T-helper 2 cell (primary cell): ENCODE measurements around the gene TTBK1.

Experiments used
- DNase-seq, 5 experiments: peaks; one replicate each; pipeline versions ENCODE4 v3.0.0 to v3.0.0-alpha.2; 2012 to 2022

The TTBK1 gene

DNA sequence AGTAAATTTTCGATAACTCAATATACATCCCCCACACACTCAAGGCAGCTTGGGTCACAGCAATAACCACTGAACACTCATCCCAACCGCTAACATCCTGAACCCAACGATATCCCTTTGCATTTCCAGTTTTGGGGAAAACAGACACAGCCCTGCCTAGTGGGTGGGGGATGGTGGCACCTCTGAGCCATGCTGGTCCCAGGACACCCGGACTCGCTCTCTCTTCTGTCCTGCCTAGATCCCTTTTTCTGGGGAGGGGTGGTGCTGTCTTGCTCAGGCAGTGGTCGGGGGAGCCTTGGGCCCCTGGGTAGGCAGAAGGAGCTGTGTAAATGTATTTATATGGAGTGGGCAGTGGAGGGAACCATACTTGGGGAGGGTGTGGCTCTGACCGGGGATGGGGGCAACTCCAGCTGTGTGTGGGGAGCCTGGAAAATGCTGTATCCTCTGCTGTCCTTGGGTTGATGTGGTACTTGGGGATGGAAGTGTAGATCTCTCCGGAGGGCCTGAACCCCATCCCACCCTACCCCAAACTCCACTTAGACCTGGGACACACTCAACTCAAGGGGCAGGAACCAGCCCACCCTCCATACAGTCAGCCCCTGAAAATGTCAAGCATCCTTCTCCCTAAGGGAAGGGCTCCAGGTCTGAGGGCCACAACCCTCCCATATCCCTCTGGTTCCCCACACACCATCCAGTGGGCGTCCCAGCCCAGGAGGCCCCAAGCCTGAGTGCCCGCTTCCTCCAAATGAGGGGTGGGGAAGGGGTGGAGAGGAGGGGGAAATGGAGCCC lies 31.0 kb downstream of the TTBK1 start:
- no peak for DNase-seq

DNA sequence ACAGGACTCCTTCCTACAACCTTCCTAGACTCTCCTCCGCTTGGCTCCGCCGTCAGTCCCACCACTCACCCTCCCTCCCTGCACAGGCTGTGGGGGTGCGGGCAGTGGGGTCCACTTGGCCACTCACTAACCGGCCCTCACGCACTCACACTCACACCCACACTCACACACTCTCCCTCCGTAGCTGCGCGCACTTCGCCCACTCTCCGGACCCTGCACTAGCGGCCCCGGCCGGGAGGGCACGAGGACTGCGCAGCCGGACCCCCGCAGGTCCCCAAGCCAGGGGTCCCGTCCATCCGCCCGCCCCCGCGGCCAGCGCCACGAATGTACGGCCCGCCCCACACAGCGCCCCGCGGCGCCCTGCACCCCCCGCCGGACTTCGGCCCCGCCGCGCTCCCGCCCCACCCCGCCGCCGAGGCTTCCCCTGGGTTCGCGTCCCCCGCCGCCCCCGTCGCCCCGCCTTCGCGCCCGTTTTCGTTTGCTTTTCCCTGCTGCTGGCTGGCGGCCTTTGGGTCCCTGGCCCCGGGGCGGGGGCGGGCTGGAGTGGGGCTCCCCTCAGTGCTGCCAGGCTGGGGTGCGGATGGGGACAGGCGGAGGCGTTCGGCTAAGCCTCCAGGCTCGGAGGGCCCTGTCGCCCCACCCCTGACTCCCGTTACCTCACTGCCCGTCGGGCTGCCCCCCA lies 31.8 kb downstream of the TTBK1 start:
- DNase-seq, result peak in 3 of 5 experiments; percentile 2 to 30 (median 15)

- peak in 3 of 5 experiments; percentile 26 to 84 (median 28) for DNase-seq
These were observed 32.7 kb downstream of the TTBK1 start for GRCh38 chr6:43275801-43276576.

DNA sequence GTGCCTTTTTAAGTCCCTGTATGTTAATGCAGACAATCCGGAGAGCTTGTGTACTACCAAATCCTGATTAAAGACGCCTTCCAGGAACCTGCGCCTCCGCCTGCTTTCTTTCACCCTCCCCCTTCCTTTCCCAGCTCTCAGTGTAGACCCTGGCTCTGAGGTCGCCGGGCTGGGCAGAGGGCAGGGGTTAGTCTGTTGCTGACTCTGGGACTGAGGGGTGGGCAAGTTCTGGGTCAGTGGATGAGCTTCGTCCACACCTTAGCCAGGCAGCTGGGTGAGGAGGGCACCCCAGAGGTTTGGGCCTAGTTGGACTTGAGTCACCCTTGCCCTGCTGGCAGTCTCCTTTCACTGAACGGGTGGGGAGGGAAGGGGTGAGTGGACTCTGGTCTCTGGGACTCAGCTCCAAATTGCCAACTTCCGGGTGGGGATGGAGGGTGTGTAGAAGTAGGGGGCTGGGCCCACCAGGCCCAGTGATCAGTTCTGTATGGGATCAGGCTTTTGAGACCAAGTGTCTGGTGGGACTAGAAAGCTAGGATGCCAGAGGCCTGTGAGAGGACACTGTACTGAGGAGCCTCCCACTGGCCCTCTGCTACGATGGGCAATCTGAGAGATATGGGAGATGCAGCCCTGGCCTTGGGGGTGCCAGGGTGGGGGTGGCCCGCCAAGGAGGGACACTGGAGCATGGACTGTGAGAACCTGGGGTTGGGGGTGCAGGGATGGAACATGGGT lies 33.5 kb downstream of the TTBK1 start:
- DNase-seq, result no peak

DNA sequence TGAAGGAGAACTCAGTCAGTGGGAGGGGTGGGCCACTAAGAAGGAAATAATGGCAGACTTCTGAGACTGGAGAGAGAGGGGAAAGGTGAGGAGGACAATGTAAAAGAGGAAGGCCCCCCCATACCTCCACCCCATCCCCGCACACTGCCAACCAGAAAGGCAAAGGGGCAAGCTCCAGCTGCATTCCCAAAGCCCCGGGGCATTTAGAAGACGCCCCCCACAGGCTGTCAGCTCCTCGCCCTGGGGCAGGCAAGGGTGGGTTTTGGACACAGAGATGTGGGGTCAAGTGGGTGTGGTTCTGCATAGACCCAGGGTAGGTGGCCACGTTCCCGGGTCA lies 34.0 kb downstream of the TTBK1 start:
- DNase-seq, result no peak

DNA sequence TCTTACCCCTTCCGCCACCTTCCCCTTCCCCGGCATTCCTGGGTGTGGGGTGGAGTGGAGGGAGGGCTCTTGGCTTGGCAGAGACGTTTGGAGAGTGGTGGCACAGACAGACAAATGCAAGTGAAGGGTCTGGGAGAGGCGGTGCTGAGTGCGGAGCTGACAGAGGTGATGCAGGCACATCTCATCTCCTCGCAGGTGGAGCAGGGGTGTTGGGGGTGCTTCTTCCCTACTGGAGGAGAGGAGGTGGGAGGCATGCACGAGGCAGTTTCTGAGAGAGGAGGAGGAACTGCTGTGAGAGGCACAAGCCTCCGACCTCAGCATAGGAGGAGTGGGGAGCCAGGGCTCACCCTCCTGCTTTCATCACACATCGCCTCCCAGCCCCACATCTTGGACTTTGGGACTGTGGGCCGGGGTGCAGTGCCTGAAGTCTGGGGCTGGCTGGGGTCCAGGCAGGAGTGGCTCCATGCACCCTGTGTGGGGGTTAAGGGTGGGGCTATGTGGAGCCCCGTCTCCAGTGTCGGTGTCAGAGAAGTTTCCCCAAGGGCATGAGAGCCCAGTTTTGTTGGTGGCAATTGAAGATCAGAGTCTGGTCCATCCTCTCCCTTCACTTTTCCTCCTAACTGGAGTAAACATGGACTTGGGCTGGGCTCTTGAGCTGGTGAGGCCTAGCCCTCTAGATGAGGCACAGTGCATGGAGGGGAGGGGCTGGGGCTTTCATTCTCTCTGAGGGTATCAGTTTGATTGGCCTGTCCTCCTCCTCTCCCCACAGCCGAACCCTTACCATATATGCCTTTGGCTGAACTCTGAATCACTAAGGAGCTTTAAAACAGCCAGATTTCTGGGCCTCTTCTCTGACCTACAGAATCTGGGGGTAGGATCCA lies 34.6 kb downstream of the TTBK1 start:
- DNase-seq, result no peak

DNA sequence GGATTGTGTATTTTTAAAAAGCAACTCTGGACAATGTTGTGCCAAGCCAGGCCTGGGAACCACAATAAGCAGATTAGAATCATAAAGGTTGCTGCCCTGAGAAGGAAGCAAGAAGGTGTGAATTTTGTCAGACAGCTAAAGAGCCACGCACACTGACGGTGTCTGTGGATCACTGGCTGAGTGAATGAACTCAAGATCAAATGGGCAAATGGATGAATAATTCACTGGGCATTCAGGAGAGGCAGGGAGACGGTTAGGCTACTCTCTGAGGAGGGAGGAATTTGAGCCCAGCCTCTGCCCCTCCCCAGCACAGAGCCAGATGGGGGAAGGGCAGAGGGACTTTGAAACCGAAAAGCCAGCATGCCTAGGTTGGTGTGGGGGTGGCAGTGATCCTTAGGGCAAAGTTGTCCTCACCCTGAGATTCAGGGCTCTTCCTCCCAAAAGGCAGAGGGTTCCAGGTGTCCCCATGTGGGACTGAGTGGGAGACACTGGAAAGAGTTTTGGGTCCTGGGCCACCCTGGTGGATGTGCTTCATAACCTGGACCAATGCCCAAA lies 35.3 kb downstream of the TTBK1 start:
- DNase-seq, result peak in 1 of 5 experiments; percentile 24

- DNase-seq, result no peak
These were observed 37.0 kb downstream of the TTBK1 start for GRCh38 chr6:43280234-43280633.

GRCh38 chr6:43282060-43282459 lies 38.8 kb downstream of the TTBK1 start:
- DNase-seq, result no peak

- DNase-seq, result no peak
These were observed 39.6 kb downstream of the TTBK1 start for GRCh38 chr6:43282636-43283513.

- DNase-seq, result no peak
These were observed 40.2 kb downstream of the TTBK1 start for GRCh38 chr6:43283514-43283901.

DNA sequence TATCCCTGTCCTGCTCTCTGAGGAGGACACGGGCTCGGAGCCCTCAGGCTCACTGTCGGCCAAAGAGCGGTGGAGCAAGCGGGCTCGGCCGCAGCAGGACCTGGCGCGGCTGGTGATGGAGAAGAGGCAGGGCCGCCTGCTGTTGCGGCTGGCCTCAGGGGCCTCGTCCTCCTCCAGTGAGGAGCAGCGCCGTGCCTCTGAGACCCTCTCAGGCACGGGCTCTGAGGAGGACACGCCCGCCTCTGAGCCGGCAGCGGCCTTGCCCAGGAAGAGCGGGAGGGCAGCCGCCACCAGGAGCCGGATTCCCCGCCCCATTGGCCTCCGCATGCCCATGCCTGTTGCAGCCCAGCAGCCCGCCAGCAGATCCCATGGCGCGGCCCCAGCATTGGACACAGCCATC lies 40.6 kb downstream of the TTBK1 start:
- no peak for DNase-seq

DNA sequence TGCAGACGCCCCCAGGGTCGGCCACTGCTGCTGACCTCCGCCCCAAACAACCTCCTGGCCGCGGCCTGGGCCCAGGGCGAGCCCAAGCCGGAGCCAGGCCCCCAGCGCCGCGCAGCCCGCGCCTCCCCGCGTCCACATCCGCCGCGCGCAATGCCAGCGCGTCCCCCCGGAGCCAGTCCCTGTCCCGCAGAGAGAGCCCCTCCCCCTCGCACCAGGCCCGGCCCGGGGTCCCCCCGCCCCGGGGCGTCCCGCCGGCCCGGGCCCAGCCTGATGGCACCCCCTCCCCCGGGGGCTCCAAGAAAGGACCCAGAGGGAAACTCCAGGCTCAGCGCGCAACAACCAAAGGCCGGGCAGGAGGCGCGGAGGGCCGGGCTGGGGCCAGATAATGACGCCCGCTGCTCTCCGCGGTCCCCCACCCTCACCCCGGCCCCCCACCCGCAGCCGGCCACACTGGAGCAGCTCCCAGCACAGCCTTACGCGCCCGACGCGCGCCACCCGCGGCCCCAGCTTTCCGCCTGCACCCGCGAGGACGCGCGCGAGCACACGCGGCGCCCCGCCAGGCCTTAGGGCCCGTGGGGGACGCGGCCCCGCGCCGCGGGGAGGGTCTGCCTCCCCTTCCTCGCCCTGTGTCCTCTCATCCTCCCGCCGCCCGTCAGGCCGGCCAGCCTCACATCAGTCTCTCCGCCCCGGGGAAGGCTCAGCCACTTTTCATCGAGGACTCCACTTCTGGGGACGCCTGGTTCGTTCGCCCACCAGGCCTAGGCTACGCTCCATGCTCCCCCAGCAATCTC lies 41.9 kb downstream of the TTBK1 start:
- no peak for DNase-seq

- no peak for DNase-seq
These were observed 42.6 kb downstream of the TTBK1 start for GRCh38 chr6:43285832-43286231.

DNA sequence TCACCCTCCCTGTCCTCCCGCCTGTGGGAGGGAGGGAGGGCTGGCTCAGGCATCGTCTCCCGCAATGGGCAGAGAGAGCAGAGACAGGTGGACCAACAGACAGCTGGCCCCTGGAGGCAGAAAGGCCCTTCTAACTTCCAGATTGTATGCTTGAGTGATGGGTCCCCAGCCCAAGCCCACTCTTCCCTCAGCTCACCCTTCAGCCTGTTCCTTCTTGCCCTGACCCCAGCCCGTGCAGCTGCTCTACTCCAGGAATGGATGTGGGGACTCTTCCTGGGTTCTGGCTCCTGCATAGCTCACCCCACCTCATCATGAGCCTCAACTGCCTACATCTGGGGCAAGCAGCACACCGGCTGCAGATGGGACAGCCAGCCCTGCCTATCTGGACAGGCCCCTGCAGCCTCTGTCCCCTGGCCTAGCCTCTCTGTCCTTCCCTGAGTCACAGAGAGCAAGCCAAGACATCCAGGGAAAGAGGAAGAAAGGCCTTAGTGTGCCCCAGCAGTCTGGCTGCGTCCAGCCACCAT lies 43.2 kb downstream of the TTBK1 start:
- no peak for DNase-seq

DNA sequence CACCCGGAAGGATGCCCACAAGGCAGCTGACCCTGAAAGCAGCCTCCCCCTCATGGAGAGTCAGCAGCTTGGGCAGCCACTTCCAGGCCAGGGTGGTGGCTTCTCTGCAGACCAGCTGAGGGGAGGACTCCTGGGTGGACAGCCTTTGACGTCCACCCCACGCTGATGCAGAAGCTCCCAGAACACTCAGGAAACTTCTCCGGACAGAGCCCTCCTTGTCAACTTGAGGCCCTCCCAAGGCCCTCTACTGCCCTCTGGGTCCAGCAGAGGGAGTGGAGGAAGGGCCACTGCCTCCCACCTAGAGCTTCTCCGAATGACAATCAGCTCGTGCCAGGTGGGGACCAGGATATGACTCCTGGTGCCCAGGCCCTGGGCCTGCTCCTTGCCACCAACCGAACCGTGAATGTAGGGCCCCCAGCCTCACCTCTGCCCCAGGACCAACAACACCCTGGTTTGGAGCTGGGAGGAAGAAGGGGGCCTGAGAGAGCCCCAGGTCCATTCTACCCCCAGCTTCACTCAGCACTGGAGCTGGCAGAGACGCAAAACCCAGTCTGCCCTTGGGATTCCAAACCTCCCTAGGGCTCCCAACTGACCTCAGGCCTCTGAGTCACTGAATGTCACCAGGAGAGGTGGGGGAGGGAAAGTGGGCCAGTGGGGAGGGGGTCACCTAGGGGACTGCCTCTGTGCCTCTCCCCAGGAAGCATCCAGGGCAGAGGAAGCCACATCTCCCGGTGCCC lies 43.9 kb downstream of the TTBK1 start:
- DNase-seq, result no peak

DNA sequence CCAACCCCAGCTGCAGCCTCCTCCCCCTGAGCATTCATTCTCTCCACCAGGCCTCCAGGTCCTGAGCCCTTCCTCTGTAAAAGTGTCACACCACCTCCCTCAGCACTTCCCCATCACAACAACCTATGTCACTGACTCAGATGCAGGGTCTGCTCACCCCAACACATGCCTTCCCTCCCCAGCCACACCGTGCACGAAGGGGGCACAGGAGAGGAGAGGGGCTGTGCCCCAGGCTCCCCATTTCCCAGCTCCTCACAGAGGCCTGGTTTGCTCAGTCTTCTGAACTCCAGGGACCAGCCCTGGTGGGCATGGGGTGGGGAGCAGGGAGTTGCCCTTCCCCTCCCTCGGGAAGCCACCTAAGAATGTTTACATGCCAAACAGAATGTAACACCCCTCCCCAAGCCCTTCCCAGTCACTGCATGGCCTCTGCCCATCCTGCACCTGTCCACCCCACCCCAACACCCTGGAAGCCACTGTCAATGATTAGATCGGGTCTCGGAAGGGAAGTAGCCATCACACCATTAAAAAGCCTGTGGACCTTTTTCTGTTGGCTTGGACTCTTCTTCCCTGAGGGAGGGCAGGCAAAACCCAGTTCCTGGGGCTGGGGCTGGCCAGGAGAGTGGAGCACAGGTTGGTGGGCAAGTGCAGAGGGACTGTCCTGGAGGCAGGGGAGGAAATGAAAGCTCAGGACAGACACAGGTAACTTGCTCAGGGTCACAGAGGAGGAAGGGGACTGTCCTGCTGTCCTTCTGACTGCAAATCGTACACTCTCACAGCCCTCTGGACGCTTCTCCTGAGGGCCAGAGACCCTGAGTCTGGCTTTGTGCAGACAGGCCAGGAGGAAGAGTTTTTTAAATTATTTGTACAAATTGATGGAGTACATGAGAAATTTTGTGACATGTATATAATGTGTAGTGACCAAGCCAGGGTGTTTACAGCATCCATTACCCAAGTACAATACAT lies 44.7 kb downstream of the TTBK1 start:
- DNase-seq, result no peak
